Stimulated activated CD4-positive, alpha-beta T cell treated with anti-CD3 and anti-CD28 coated beads, Interleukin-4, amount 100 ng/mL, for 4 hours (primary cell): ENCODE measurements around the gene CELA2A.
"Not testable (repeated sequence)": the region's sequence is repeated elsewhere in the genome, so short reads cannot be mapped to it uniquely, and the experiment has no call there.

ENCODE experiments used
- DNase-seq, 2 experiments: peaks; one replicate each; pipeline ENCODE4 v3.0.0-alpha.2; 2020

CELA2A gene

GRCh38 chr1:15504436-15504835 is 47.9 kb downstream of the CELA2A start:
- DNase-seq, result no peak

GRCh38 chr1:15506831-15507230 is 50.3 kb downstream of the CELA2A start:
- no peak for DNase-seq

- no peak for DNase-seq
These were observed 50.7 kb downstream of the CELA2A start for GRCh38 chr1:15507278-15507677.

- no peak for DNase-seq
These were observed 52.4 kb downstream of the CELA2A start for GRCh38 chr1:15508700-15509487.

- DNase-seq, result no peak
These were observed 53.1 kb downstream of the CELA2A start for GRCh38 chr1:15509586-15509985.

GRCh38 chr1:15510611-15511405 is 54.3 kb downstream of the CELA2A start:
- no peak for DNase-seq

GRCh38 chr1:15513192-15513591 is 56.7 kb downstream of the CELA2A start:
- no peak for DNase-seq

- DNase-seq, result no peak
These were observed 57.4 kb downstream of the CELA2A start for GRCh38 chr1:15513919-15514318.

- DNase-seq, result not testable (repeated sequence)
These were observed 58.0 kb downstream of the CELA2A start for GRCh38 chr1:15514557-15514956.

GRCh38 chr1:15515022-15515663 is 58.6 kb downstream of the CELA2A start:
- no peak for DNase-seq

- DNase-seq, result no peak
These were observed 63.1 kb downstream of the CELA2A start for GRCh38 chr1:15519625-15520024.

- DNase-seq, result not testable (repeated sequence)
These were observed 64.8 kb downstream of the CELA2A start for GRCh38 chr1:15521206-15521906.
